HL-60 (cell line): ENCODE results near the gene PDGFA.

Source experiments
- DNase-seq, 2 experiments: peaks; one replicate each; pipeline ENCODE4 v3.0.0-alpha.2; 2010 to 2020; ENCODE audit warnings: low read depth in 1 of 2, low spot score in 1 of 2
- H3K27ac ChIP-seq: fragments of 250-450 bp; sonication (Bioruptor Pico); replicated peaks from 2 replicates; pipeline ENCODE4 v1.5.1; 2020; ENCODE audit warnings: mild to moderate bottlenecking, moderate library complexity
- H3K27me3 ChIP-seq: fragments of 250-450 bp; sonication (Bioruptor Pico); 2 replicates; pipeline ENCODE4 v1.5.1; 2021; ENCODE audit warnings: mild to moderate bottlenecking, moderate library complexity; ENCODE audit not compliant: insufficient read depth, poor library complexity, severe bottlenecking
- H3K4me3 ChIP-seq: replicated peaks from 2 replicates; pipeline ENCODE4 v1.5.1; 2011; ENCODE audit warnings: mild to moderate bottlenecking, control low read depth, low read length; ENCODE audit not compliant: insufficient read depth
- GABPA ChIP-seq: IDR thresholded peaks from 2 replicates; pipeline ENCODE4 v1.6.1; 2012; ENCODE audit warnings: low read depth
- POLR2AphosphoS5 ChIP-seq: IDR thresholded peaks from 2 replicates; pipeline ENCODE4 v1.6.1; 2012; ENCODE audit warnings: low read depth
- SPI1 ChIP-seq: IDR thresholded peaks from 2 replicates; pipeline ENCODE4 v1.6.1; 2012; ENCODE audit warnings: low read depth, mild to moderate bottlenecking, borderline replicate concordance
- TF ChIP-seq, protein P1 (sequence below): IDR thresholded peaks from 2 replicates; pipeline ENCODE4 v1.6.1; 2012; ENCODE audit warnings: low read depth; ENCODE audit not compliant: insufficient replicate concordance
- TF ChIP-seq, protein P2 (sequence below): IDR thresholded peaks from one replicate; pipeline ENCODE4 v1.5.1; 2011; ENCODE audit warnings: low read length, control low read depth, inconsistent platforms; ENCODE audit not compliant: insufficient read depth

PDGFA gene

DNA sequence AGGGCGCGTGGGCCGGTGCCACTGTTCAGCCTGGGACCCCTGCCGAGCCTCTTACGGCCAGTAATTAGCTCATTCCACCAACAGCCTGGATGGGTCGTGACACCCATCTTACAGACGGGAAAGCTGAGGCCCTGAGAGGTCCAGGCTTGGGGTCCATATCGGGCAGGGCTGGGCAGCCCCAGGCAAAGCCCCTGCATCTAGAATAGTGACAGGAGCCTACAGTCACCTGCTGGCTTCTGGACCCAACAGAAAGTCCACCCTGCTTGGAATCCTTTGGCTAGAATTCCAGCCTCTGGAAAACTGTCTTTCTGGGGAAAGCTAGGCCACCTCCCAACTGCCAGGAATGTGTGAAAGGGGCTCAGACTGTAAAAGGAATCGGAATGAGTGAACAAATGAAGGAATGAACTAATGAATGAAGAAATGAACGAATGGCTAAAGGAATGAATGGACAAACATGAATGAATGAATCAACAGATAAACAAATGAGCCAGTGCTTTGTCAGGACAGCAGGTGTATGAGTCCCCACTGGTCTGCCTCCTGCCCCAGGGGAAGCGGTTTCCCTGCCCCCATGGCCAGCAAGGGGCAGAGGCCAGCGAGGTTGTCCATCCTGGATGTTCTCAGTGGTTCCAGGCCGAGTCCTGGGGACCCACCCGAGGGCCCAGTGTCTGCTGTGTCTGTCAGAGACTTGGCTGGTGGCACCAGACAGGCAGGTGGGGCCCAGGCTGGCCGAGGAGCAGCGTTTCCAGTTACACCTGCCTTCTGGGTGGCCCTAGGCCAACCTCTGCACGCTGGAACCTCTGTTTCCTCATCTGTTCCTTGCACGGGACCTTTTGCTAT, 24.1 kb upstream of the PDGFA start:
- no peak overlapping the region for H3K27ac ChIP-seq

DNA sequence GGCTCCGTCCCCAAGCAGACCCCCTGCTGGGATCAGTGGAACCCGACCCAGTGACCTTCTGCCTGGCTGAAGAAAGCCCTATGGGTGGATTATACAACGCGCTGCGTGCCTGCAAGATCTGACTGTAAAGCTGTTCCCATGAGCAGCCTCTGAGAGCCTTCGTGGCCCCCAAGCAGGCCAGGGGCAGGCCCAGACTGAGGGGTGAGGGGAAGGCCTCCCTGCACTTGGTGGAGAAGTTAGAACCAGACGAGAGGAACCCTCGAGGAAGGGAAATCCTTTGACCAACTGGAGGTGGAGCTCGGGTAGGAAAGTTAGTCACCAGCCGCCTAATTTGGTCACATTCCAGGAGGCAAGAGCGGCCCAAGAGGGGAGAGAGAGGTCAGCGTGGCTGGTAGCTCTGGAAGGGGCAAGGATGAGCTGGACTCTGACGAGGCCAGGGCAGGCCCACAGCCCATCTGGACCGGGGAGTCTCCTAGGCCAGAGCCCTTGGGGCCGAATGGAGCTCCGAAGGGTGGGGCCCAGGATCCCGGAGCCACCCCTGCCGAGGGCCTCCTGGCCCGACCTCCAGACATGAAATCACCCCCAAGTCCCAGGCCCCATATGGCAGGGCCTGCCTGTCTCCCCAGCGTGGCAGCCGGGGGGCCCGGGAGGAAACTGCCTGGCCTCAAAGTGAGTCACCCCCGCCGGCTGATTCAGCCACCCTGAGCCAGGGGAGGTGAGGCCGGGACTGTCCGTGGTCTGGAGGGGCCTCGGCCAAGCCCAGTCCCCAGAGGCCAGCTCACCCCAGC, 23.3 kb upstream of the PDGFA start:
- Histone ChIP-seq H3K27ac (no peak overlapping the region), H3K4me3 (no peak overlapping the region), H3K27me3 (no peaks in the 10 kb centered on the region)
- TF ChIP-seq, protein P1, sequence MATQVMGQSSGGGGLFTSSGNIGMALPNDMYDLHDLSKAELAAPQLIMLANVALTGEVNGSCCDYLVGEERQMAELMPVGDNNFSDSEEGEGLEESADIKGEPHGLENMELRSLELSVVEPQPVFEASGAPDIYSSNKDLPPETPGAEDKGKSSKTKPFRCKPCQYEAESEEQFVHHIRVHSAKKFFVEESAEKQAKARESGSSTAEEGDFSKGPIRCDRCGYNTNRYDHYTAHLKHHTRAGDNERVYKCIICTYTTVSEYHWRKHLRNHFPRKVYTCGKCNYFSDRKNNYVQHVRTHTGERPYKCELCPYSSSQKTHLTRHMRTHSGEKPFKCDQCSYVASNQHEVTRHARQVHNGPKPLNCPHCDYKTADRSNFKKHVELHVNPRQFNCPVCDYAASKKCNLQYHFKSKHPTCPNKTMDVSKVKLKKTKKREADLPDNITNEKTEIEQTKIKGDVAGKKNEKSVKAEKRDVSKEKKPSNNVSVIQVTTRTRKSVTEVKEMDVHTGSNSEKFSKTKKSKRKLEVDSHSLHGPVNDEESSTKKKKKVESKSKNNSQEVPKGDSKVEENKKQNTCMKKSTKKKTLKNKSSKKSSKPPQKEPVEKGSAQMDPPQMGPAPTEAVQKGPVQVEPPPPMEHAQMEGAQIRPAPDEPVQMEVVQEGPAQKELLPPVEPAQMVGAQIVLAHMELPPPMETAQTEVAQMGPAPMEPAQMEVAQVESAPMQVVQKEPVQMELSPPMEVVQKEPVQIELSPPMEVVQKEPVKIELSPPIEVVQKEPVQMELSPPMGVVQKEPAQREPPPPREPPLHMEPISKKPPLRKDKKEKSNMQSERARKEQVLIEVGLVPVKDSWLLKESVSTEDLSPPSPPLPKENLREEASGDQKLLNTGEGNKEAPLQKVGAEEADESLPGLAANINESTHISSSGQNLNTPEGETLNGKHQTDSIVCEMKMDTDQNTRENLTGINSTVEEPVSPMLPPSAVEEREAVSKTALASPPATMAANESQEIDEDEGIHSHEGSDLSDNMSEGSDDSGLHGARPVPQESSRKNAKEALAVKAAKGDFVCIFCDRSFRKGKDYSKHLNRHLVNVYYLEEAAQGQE = no peak
- TF ChIP-seq GABPA (no peak), POLR2AphosphoS5 (no peak)
- DNase-seq = no peak

More for the DNA sequence above, 24.1 kb upstream of the PDGFA start:
- DNase-seq = no peak
- Histone ChIP-seq H3K4me3 (no peak overlapping the region), H3K27me3 (no peaks in the 10 kb centered on the region)
- TF ChIP-seq GABPA = no peak
- no peak for TF ChIP-seq POLR2AphosphoS5
- TF ChIP-seq, protein P1 = no peak
- TF ChIP-seq, protein P2, sequence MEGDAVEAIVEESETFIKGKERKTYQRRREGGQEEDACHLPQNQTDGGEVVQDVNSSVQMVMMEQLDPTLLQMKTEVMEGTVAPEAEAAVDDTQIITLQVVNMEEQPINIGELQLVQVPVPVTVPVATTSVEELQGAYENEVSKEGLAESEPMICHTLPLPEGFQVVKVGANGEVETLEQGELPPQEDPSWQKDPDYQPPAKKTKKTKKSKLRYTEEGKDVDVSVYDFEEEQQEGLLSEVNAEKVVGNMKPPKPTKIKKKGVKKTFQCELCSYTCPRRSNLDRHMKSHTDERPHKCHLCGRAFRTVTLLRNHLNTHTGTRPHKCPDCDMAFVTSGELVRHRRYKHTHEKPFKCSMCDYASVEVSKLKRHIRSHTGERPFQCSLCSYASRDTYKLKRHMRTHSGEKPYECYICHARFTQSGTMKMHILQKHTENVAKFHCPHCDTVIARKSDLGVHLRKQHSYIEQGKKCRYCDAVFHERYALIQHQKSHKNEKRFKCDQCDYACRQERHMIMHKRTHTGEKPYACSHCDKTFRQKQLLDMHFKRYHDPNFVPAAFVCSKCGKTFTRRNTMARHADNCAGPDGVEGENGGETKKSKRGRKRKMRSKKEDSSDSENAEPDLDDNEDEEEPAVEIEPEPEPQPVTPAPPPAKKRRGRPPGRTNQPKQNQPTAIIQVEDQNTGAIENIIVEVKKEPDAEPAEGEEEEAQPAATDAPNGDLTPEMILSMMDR = no peak

DNA sequence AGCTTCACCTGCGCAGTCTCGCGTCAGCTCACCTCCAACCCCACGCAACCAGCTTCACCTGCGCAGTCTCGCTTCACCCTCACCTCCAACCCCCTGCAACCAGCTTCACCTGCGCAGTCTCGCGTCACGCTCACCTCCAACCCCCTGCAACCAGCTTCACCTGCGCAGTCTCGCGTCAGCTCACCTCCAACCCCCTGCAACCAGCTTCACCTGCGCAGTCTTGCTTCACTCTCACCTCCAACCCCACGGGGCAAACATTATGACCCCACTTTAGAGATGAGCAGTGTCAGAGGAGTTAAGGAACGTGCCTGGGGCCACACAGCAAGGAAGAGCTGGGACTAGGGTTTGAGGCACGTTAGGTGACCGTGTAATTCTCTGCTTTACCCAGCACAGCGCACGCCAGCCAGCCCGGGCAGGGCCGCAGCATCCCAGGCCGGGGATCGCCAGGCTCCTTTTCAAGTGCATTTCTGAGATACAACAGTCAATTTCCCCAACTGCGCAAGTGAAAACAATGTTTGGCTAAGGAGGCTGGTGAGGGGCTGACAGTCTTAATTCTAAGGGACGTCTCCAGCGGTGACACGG, 22.6 kb upstream of the PDGFA start:
- Histone ChIP-seq H3K4me3 (no peak overlapping the region), H3K27me3 (no peaks in the 10 kb centered on the region), H3K27ac (no peak overlapping the region)
- TF ChIP-seq, protein P1 = no peak
- TF ChIP-seq POLR2AphosphoS5 (no peak), SPI1 (no peak), GABPA (no peak)
- TF ChIP-seq, protein P2 = no peak
- no peak for DNase-seq
